Raji (cell line): ENCODE data around the gene YOD1.

Experiments used
- POLR2A ChIP-seq: IDR thresholded peaks from 2 replicates; pipeline ENCODE4 v1.6.1; 2011; ENCODE audit warnings: low read depth, low read length, control low read depth; ENCODE audit not compliant: insufficient read depth

The YOD1 gene

DNA sequence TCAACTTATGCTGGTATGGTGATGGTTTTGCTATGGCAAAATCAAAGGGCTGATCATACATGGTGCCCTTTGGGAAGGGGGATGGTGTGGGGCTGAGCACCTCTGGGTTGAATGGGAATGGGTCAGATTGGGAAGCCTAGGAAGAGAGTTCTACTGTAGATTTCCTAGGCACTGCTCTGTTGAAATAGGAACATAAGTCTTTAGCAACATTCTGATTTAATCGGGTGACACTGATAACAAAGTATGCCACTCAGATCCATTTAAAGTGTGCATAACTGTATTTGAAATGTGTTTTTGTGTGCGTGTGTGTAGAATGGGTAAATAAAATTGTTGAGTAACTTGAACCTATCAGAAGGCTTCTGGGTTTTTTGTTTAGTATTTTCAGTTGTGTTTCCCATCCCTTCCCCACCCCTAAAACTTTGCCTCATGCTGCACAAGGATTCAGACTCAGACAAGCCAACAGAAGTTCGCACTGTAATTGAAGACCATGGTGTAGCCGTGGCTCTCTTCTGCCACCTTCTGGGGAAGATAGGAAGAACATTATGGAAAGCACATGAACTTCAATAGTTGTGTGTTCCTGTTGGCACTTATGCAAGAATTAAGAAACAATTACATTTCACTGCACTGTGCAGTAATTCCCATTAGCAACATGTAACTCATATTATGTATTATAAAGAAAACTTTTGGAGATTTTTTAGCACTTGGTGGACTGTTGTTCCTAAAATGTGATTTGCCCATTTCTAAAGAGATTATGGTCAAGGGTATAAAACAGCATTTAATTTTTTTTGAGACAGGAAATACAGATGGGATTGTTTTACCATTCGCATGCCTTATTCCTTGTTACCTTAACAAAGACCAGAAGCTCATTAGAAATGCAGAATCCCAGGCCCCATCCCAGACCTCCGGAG is 26.7 kb upstream of the YOD1 start:
- no peak for TF ChIP-seq POLR2A

DNA sequence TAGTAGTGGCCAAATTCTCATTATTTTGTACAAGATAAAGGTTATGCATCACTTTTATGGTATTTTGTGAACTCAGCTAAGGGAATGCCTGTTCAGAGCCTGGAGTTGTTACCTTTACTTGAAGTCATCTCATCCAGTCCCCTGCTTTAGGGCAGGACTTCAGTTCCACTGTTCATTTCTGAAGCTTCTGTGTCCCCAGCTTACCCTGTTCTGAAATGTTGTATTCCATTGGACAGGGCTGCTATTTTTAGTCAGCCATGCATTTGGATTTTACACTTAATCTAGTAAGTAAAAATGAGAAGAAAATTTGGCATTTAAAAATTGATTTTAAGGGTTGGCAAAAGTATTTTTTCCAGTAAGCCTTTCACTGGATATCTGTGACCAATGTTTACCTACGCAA is 26.0 kb upstream of the YOD1 start:
- TF ChIP-seq POLR2A, result no peak

DNA sequence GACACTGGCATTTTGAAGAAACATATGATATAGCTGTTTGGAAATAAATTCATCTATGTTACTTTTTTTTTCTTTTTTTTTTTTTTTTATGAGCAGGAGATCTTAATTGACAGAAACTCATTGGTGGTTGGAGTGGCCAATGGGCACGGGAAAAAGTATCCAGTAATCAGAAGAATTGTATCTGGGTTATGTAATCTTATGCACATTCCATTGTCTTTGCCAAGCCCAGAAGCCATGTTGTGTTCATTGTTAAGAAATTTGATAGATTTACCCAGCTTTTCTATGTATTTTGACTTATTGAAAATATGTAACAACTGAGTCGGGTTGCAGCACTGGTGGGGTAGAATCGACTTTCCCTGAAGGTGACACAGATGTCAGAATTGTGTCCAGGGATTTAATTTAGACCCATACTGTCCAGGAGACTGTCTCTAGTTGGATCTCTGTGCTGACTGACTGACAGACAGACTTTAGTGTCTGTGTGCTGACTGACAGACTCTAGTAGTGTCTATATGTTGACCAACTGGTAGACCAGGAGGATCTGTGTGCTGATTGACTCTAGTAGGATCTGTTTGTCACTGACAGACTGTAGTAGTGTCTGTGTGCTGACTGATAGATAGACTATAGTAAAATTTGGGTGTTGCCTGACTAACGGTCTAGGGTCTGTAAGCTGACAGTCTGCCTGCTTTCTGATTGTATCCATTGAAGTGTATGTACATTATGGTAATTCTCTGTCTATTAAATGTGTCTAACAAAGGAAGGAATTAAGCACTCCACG is 25.4 kb upstream of the YOD1 start:
- no peak for TF ChIP-seq POLR2A

DNA sequence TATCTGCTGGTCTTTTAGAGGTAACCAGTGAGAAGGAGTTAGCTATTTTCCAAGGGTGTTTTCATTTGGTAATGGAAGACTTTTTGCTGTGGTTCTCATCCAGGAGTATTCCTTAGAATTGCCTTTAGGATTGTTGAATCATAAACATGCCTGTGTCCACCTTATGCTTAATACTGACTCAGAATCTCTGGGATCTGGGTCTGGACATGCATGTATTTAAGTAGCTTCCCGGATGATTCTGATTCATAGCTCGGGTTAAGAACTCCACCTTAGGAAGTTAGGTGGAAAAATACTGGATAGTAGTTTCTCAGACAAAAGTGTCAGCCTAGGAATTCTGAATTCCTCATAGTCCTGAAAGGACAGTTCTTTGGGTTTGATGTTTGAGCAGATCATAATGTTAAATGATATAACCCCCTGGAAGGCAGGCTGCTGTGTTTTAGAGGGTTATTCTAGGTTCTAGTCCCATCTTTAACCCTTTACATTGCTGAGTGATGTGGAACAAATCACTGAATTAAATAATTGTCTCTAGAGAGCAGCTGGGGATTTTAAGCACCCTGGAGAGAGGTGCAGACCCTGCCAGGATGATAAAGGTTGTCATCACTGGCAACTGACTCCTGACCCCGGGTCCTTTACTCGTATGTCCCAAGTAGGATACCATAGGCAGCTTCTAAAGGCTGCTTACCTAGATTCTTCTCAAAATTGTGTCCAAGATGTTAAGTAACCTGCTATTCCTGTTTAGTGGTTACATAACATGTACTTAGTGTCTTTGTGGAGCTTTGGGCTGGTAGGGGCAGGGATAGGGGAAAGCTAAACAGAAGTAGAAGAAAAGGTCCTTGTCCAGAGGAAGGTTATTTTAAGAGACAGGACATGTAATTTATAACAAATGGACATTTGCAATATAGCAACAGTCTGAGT is 23.2 kb upstream of the YOD1 start:
- no peak for TF ChIP-seq POLR2A

DNA sequence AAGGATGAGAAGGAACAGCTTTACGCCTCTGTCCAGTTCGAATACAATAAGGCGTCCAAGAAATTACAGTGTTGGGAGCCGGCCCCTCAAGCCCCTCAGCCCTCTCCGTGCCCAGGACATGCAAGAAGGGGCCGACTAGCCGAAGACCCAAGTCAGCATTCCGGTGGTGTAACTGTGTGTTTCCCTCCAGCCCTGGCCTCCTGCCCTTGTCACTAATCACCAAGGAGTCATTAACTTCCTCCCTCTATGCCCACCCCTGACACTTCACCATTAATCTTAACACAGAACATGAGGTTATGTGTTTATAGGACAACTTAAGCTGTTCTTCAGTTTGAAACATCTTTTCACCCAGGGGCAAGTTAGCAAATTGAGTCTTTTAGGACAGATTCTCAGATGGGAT is 21.2 kb upstream of the YOD1 start:
- TF ChIP-seq POLR2A, result no peak

DNA sequence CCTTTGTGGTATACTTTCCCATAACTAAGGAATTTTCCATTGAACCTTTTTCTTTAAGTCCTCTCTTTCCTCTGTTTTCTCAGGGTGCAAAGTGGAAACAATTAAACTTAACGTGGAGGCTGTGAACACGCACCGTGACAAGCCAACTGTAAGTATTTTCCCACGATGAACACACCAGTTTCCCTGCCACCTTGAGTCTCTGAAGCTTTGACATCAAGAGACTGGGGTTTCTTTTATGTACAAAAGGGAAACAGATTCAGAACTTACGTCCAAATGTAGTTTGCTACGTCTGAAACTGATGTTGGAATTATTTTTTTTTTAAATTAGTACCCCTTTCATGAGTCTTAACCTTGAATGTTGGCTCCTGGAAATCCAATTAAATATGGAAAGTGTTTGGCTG is 20.4 kb upstream of the YOD1 start:
- TF ChIP-seq POLR2A, result no peak

DNA sequence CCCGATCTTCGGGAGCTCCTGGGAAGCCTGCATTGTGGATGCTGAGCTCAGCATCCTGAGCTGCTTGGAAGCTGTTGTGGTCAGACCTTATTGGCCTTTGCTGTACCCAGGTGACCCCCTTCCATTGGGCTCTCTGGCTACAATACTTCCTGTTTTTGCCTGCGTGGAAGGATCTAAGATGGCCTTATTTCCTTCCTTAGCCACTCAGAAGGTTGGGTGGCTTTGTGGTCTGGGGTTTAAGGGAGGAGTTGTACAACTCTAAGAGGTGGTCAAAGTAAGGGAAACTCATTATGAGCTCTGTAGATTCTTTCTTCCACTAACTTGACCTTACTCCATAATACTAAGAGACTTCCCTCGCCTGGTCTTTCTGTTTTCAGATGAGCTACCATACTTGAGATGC is 19.8 kb upstream of the YOD1 start:
- no peak for TF ChIP-seq POLR2A

DNA sequence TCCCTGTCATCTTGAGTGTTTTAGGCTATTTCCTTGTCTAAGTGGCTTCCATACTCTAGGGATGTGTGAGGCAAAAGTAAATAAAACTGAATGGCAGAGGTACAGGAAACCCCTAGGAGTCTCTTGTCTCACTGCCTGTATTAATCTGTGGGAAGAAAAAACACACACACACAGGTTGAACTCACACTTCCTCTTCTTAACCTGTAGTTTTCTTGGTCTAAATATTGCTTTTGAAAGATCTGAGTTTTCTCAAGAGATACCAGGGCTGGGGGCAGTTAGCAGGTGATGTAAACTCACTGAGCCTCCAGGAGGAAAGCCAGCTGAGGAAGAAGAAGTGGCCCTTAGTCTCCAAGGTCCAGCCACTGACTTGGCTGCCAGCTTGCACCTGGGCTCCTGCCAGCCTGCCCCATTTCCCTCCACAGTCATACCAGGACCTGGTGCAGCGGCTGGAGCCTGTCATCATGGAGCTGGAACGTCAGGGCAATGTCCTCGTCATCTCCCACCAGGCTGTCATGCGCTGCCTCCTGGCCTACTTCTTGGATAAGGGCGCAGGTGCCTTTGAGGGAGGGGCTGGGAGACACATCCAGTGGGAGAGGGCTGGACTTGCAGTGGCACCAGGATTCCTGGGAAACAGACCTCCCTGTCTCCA is 19.0 kb upstream of the YOD1 start:
- TF ChIP-seq POLR2A, result no peak

DNA sequence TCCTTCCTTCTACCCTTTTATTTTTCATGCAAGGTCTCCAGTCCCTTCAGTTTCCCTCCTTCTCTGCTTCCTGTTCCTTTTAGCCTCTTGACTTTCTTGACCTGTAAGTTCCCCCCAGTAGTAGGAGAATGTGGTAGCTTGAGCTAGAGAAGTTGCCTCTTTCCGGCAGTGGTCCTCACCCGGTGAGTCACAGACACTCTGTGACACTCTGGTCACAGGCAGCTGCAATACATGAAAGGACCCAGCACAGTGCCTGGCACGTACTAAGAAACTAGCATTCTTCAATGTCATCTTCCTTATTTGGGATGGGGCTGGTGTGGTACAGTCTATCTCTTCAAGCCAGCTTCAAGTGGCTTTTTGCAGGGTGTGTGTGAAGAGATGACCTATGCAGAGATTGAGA is 18.1 kb upstream of the YOD1 start:
- no peak for TF ChIP-seq POLR2A

DNA sequence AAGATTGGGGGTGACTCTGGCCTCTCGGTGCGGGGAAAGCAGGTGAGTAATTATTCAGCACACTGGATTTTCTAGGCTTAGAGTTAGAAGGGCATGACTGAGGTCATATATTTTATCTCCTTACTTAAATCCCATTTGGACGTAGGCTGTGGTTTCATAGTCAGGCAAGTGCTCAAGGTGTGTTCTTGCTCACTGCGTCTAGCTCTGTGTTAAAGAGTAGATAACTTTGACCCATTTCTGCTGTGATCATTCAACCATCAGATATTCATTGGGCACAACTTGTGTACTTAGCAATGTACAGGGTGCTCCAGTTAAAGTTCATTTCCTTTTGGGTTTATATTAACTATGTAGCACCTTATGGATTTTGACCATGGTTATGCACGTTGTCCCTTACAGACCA is 16.7 kb upstream of the YOD1 start:
- no peak for TF ChIP-seq POLR2A

DNA sequence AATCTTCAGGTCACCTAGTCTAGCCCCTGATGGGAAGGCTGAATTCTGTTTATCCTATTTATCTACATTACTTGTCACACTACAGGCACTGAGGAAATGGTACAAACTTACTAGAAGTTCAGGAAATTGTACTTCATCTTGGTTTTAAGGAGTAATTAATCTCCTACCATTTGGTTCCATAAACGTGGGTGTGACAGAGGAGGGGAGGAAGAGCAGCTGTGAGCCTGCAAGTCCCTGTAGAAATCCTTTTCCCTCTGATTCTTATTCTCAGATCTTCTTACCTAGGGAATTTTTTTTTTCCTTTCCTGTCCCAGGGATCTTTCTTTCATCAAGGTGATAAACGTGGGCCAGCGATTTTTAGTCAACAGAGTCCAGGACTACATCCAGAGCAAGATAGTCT is 16.2 kb upstream of the YOD1 start:
- TF ChIP-seq POLR2A, result no peak

DNA sequence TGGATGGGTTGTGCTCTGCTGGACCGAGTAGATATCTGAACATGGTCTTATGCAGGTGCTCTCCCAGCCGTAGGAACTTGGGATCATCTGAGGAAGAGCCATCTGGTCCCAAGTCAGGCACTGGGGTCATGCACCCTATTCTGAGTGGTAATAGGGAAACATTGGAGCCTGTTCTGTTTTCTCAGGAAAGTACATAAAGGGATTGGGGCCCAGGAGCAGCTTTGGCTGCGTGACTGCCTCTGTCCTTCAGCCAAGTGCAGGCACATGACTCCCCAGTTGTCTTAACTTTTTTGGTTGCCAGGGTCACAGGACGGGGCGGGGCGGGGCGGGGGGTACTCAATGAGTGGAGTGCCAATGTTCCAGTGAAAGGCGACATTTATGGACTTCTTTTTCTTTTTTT is 13.6 kb upstream of the YOD1 start:
- no peak for TF ChIP-seq POLR2A

DNA sequence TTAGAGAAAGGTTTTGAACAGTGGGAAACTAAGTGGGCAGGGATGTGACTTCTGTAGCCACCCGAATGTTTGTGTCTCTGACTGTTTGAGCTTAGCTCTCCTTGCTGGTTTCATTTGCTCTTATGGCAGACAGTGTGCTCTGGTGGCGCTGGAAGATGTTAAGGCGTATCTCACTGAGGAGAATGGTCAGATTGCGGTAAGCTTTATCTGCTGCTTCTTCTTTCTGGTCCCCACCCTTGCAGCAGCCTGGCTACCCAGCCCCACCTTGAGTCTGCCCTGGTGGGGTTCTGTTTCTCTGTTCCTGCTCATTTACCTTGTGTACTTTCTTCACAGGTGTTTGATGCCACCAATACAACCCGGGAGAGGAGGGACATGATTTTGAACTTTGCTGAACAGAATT is 12.0 kb upstream of the YOD1 start:
- TF ChIP-seq POLR2A, result no peak

DNA sequence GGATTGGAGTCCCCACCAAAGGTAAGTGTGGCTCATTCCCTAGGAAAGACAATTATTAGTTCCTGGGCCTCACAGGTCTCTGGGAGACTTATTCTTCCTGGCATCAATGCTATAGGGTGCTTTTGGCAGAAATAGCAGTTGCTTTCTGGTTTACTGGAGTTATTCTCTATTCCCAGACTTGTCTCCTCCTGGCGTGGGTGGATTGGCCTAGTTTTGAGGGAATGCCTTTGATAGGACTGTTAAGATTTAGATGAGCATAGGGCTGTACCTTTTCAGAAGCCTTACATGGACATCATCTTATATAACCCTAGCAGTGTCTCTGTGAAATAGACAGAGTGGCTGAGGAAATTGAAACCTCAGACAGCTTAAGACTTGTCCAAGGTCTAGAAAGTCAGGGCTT is 11.1 kb upstream of the YOD1 start:
- TF ChIP-seq POLR2A, result no peak

DNA sequence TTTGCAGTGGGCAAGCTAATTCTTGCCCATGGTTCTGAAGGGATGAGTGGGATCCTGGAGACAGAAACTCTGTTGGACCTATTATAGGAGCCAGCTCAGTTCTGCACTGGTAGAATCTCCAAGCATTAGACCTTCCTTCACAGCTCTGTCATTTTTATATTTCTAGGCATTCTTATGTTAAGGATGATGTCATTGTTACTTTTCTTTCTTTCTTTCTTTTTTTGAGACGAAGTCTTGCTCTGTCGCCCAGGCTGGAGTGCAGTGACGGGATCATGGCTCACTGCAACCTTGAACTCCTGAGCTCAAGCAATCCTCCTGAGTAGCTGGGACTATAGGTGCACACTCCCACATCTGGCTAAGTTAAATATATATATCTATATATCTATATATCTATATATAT is 9.6 kb upstream of the YOD1 start:
- no peak for TF ChIP-seq POLR2A
